HAP-1 (cell line): ENCODE results near the gene CATSPER3.

Source experiments
- DNase-seq, 2 experiments: peaks; one replicate each; pipeline ENCODE4 v3.0.0-alpha.2; 2016 to 2020; ENCODE audit warnings: low spot score in 2 of 2
- H3K27me3 ChIP-seq: fragments of 250-450 bp; sonication (Bioruptor Pico); 2 replicates; pipeline ENCODE4 v1.5.1; 2020; ENCODE audit warnings: low read depth, mild to moderate bottlenecking, moderate library complexity
- H3K36me3 ChIP-seq: fragments of 250-450 bp; sonication (Bioruptor Pico); replicated peaks from 2 replicates; pipeline ENCODE4 v1.5.1; 2020; ENCODE audit warnings: mild to moderate bottlenecking
- H3K4me1 ChIP-seq: fragments of 250-450 bp; sonication (Bioruptor Pico); 2 replicates; pipeline ENCODE4 v1.5.1; 2020; ENCODE audit warnings: mild to moderate bottlenecking
- H3K4me3 ChIP-seq: fragments of 250-450 bp; sonication (Bioruptor Pico); 2 replicates; pipeline ENCODE4 v1.5.1; 2020; ENCODE audit warnings: mild to moderate bottlenecking, moderate library complexity
- H3K9me3 ChIP-seq: fragments of 250-450 bp; sonication (Bioruptor Pico); 2 replicates; pipeline ENCODE4 v1.5.1; 2020; ENCODE audit warnings: mild to moderate bottlenecking, moderate library complexity
- in situ Hi-C: fragments of 300-500 bp; cut with MboI; formaldehyde crosslinking; loops from 3 replicates; pipeline ENCODE4 v1.14.3; 2020; ENCODE audit warnings: low sequenced_read_pairs, inconsistent platforms, mixed read lengths

CATSPER3 gene

DNA sequence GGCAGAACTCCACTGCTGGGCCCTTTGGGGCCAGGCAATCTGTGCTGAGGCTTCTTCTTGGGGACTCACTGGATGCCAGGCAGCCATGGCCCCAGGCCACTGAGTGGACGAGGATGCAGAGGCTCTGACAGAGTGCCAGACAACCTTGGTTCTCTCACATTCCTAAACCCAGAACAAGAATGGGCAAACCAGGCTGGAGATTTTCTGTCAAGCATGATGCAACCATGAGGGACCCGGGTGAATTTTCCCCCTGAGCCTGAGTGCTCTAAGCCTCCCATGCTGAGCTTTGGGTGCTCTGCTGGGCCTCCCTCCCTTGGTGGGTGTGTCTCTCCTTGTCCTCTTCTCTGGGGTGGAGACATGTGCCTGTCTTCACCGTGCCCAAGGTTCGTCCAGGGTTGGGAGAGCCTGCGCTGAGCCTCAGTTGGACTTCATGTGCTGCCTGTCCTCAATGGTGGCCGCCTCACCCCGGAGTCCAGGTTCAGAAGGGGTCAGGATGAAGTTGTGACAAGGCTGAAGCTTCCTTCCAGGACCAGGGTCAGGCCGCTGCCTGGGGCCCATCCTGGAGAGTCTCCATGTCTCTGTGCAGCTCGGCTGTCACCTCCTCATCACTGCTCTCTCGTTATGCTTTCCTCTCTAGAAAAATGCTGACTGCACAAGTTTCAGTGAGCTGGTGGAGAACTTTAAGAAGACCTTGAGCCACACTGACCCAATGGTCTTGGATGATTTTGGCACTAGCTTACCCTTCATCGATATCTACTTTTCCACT lies 42.2 kb downstream of the CATSPER3 start:
- Histone ChIP-seq H3K4me1 (no peaks in the 10 kb centered on the region), H3K9me3 (no peaks in the 10 kb centered on the region), H3K4me3 (no peak overlapping the region), H3K27me3 (no peaks in the 10 kb centered on the region), H3K36me3 (no peaks in the 10 kb centered on the region)
- peak in 1 of 2 experiments; percentile 5 for DNase-seq
- in situ Hi-C loops: no loop called here

DNA sequence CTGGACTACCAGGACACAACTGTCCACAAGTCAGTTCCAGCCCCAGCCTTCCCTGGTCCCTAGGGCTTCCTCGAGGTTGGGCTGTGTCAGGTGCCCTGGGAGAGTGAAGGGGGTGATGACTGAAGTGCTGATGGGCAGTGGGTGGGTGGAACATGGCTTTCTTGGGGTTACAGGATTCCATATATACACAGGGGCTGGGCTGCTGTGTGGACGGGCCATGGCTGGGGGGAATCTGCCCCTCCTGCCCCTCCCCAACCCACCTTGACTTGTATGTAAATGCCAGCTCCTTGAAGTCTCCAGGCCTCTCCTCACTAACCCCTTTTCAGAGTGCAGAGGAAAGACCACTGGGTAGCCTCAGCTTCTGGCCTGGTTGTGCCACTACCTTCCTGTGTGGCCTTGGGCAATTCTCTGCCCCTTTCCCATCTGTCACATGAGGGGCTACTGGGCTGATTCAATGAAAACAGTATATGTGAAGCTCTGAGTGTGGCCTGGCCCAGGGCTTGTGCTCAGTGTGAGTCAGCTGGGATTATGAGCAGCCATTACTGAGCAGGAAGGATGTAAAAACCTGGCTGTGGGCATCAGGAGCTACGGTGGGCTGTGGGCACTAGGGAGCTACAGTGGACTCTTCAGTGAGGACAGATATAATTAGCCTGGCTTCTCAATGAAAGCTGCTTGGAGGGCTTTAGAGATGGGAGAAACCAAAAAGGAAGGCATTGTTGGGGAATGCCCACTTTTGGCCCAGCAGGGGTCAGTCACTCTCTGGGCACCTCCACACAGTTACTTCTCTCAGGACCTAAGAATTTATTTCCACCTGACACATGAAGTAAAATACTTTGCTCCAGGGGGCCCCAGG lies 43.0 kb downstream of the CATSPER3 start:
- no peak overlapping the region for H3K4me3 ChIP-seq
- no peaks in the 10 kb centered on the region for H3K36me3 ChIP-seq
- no peaks in the 10 kb centered on the region for H3K4me1 ChIP-seq
- no peaks in the 10 kb centered on the region for H3K9me3 ChIP-seq
- H3K27me3 ChIP-seq: no peaks in the 10 kb centered on the region
- peak in 1 of 2 experiments; percentile 5 for DNase-seq
- in situ Hi-C loops: no loop called here

DNA sequence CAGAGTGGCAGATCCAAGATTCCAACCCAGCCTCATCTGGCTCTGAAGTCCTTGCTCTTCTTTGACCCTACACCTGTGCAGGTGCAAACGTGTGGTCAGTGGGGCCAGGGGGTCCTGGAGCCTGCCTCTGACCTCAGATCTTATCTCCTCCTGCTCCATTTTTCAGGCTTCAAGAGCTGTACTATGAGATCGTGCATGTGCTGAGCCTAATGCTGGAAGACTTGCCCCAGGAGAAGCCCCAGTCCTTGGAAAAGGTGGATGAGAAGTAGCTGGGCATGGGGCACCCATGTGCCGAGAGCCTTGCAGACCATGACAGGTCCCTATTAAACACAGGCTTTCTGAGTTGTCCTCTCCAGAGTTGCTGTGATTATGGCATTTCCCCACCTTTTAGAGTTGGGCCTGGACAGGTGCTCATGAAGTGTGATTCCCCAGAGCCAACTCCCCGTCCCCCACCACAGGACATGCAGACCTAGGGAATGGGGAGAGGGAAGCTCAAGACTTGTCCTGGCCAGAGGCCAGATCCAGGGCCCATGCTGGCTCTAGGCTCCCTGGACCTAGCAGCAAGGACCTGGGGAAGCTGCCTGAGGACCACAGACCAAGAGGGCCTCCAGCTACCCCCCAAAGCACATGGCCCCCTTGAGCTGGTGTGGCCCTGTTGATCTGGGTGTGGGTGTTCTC lies 43.8 kb downstream of the CATSPER3 start:
- Histone ChIP-seq H3K4me1 (no peaks in the 10 kb centered on the region), H3K36me3 (no peaks in the 10 kb centered on the region), H3K4me3 (no peak overlapping the region), H3K9me3 (no peaks in the 10 kb centered on the region), H3K27me3 (no peaks in the 10 kb centered on the region)
- peak in 1 of 2 experiments; percentile 4 for DNase-seq
- in situ Hi-C loops: no loop called here

DNA sequence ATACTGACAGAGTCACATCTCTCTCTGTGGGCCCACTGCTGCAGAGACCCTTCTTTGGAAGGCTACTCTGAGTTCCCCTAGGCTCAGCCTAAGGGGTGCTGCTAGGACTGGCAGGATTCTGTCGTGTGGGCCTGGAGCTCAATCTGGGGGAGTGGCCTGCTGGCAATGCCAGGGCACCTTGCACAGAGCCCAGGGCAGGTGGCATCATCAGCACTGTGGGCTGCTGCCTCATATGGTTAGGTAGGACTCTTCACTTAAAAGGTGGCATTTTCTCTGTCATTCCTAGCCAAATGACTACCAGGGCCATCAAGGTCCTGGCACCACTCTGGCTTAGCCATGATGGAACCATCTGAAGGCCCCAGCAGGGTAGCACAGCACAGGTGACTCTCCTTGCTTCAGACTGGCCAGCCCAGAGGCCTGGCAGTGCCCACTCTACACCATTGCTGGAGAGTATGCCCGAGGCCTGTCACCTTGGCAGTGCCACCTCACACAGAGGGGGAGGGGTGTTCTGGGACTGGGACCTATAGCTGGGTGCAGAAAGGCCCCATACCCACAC lies 44.4 kb downstream of the CATSPER3 start:
- DNase-seq: peak in 1 of 2 experiments; percentile 2
- H3K4me3 ChIP-seq: no peak overlapping the region
- H3K27me3 ChIP-seq: no peaks in the 10 kb centered on the region
- H3K4me1 ChIP-seq: no peaks in the 10 kb centered on the region
- in situ Hi-C loops: no loop called here
- H3K9me3 ChIP-seq: no peaks in the 10 kb centered on the region
- no peaks in the 10 kb centered on the region for H3K36me3 ChIP-seq

DNA sequence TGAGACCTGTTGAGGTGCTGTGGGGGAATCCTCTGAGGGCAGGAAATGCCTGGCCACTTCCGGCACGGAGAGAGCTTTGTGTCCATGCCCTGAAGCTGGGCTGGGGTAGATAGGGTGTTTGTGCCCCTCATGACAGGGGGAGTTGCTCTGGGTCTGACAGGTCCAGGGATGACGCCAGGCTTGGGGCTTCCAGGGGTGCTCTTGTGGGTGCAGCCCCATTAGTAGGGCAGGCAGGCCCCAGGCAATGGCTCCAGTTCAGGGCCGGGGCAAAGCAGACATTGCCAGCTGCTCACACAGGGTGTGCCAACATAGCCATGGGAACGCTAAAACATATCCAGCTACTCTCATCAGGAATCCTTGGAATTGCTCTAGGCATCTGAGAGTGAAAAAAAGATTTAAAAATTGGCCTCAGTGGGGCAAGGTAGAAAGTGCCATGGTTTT lies 45.3 kb downstream of the CATSPER3 start:
- no peaks in the 10 kb centered on the region for H3K36me3 ChIP-seq
- H3K4me3 ChIP-seq: no peak overlapping the region
- H3K9me3 ChIP-seq: no peaks in the 10 kb centered on the region
- no peaks in the 10 kb centered on the region for H3K27me3 ChIP-seq
- in situ Hi-C loops: no loop called here
- no peaks in the 10 kb centered on the region for H3K4me1 ChIP-seq
- peak in 1 of 2 experiments; percentile 4 for DNase-seq

DNA sequence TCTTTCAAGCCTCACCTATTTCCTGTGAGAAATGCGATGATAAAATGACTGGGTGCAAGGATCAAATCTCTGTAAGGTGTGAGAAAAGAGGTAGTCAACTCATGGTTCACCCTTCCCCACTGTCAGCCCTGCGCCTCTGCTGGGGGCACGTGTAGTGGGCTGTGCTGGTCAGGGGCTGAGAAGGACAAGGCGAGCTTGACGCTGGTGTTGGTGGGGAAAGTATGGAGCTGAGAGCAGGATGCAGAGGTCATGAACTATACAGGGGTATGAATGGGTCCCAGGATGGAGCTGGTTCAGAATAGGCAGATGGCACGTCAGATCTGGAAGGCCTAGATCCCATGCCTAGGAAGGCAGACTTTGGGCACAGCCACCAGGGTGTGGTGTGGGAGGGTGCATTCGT lies 45.7 kb downstream of the CATSPER3 start:
- Histone ChIP-seq H3K4me3 (no peak overlapping the region), H3K4me1 (no peaks in the 10 kb centered on the region), H3K9me3 (no peaks in the 10 kb centered on the region), H3K27me3 (no peaks in the 10 kb centered on the region), H3K36me3 (no peaks in the 10 kb centered on the region)
- DNase-seq: peak in 1 of 2 experiments; percentile 4
- in situ Hi-C loops: no loop called here

DNA sequence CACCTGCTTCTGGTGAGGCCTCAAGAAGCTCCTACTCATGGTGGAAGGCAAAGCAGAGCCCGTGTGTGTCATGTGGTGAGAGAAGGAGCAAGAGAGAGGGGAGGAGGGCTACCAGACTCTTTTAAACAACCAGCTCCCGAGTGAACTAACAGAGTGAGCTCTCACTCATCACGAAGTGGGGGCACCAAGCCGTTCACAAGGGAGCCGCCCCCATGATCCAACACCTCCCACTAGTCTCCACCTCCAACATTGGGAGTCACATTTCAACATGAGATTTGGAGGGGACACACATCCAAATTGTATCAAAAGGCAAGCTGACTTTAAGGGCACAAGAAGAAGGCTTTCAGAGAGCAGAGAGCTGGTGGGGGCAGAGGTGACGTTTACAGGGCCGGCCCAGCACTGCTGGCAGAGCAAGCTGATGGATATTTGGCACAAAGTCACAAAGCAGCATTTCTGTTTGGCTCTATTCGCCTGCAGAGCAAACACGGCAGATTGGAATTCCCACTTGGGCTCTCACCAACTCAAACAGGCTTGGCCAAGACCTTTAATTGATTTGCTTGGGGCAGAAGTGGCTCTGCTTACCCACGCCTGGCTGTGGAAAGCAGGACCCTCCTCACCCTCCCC lies 46.4 kb downstream of the CATSPER3 start:
- in situ Hi-C loops: no loop called here
- peak in 1 of 2 experiments; percentile 3 for DNase-seq
- no peaks in the 10 kb centered on the region for H3K27me3 ChIP-seq
- H3K4me1 ChIP-seq: no peaks in the 10 kb centered on the region
- H3K4me3 ChIP-seq: no peak overlapping the region
- no peaks in the 10 kb centered on the region for H3K9me3 ChIP-seq
- H3K36me3 ChIP-seq: no peaks in the 10 kb centered on the region

DNA sequence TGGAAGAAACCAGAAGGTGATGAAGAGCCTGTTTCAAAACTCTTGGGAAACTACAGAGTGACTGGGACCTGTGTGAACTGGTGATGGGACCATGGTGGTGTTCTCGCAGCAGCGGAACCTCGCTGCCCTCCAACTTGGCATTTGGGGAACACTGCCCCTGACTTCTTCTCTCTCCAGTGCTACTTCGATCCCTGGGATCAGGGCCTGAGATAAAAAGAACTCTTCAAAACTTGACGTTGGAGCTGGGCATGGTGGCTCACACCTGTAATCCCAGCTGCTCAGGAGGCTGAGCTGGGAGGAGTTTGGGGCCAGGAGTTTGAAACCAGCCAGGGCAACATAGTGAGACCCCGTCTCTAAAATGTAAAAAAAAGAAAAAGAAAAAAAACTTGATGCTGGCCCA lies 48.2 kb downstream of the CATSPER3 start:
- no peaks in the 10 kb centered on the region for H3K4me1 ChIP-seq
- no peaks in the 10 kb centered on the region for H3K36me3 ChIP-seq
- DNase-seq: peak in 1 of 2 experiments; percentile 1
- H3K27me3 ChIP-seq: no peaks in the 10 kb centered on the region
- no peak overlapping the region for H3K4me3 ChIP-seq
- H3K9me3 ChIP-seq: no peaks in the 10 kb centered on the region
- in situ Hi-C loops: no loop called here

DNA sequence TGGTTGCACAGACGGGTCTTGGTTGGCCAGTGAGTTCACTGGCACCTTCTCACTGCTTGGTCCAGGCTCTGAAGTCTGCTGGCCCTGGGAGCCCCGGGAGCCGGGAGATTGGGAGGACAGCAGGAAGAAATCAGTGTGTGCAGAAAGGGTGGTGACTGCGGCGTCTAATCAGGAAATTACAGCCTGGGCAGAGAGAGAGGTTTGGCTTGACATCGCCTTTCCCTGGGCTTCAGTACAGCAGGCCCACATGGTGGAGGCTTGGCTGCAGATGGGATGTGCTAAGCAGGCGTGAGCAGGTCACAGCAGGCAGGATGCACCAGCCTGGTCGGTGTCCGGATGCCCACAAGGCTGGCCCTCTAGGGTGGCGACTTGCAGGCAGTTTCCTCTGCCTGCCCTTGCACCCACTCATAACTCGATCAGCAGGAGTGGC lies 49.2 kb downstream of the CATSPER3 start:
- Histone ChIP-seq H3K9me3 (no peaks in the 10 kb centered on the region), H3K36me3 (no peaks in the 10 kb centered on the region), H3K4me1 (no peaks in the 10 kb centered on the region), H3K4me3 (no peak overlapping the region), H3K27me3 (no peaks in the 10 kb centered on the region)
- in situ Hi-C loops: no loop called here
- DNase-seq: peak in 1 of 2 experiments; percentile 4

DNA sequence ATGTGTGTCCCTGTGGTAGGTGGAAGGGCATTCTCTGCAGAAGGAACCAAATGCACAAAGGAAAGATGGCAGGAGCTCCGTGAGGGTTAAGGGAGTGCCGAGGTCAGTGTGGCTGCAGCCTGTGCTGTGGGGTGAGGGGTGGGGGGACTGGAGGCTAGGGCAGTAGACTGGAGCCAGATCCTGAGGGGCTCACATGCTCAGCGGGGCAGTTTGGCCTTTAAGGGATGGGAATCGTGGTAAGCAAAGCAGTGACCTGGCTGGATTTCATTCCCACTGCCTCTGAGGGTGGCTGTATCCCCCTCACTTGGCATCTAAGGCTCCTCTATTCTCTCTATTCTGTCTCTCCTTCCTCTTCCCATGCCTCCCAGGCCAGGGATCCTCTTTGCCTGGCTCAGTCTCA lies 50.8 kb downstream of the CATSPER3 start:
- in situ Hi-C loops: no loop called here
- H3K4me1 ChIP-seq: 0 out of 2 replicates have a peak, but pooled peaks cover 4% of the 10 kb centered on the region

DNA sequence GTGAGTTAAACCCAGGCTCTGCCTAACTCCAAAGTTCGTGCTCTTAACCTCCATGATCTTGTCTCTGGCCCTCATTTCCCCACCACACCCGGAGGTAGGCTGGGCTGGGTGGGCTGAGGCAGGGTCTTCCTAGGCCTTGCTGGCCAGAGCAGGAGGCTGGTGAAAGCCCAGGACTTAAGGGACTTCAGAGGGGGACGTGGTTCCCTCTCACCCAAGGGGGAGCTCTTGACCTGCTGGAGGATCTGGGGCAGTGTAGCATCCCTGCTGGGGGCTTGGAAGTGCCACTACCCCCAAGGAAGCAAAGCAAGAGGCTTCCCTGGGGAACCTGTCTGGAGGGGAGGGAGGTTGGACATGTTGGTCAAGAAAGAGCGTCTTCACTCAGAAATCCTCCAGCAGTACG lies 51.6 kb downstream of the CATSPER3 start:
- H3K4me3 ChIP-seq: no peak overlapping the region
- no peaks in the 10 kb centered on the region for H3K9me3 ChIP-seq
- no peaks in the 10 kb centered on the region for H3K27me3 ChIP-seq
- in situ Hi-C loops: no loop called here
- DNase-seq: no peak
- 0 out of 2 replicates have a peak, but pooled peaks cover 4% of the 10 kb centered on the region for H3K4me1 ChIP-seq
- H3K36me3 ChIP-seq: no peaks in the 10 kb centered on the region

More for the DNA sequence above, 50.8 kb downstream of the CATSPER3 start:
- peak in 1 of 2 experiments; percentile 3 for DNase-seq
- no peaks in the 10 kb centered on the region for H3K9me3 ChIP-seq
- no peak overlapping the region for H3K4me3 ChIP-seq
- H3K27me3 ChIP-seq: no peaks in the 10 kb centered on the region
- no peaks in the 10 kb centered on the region for H3K36me3 ChIP-seq

DNA sequence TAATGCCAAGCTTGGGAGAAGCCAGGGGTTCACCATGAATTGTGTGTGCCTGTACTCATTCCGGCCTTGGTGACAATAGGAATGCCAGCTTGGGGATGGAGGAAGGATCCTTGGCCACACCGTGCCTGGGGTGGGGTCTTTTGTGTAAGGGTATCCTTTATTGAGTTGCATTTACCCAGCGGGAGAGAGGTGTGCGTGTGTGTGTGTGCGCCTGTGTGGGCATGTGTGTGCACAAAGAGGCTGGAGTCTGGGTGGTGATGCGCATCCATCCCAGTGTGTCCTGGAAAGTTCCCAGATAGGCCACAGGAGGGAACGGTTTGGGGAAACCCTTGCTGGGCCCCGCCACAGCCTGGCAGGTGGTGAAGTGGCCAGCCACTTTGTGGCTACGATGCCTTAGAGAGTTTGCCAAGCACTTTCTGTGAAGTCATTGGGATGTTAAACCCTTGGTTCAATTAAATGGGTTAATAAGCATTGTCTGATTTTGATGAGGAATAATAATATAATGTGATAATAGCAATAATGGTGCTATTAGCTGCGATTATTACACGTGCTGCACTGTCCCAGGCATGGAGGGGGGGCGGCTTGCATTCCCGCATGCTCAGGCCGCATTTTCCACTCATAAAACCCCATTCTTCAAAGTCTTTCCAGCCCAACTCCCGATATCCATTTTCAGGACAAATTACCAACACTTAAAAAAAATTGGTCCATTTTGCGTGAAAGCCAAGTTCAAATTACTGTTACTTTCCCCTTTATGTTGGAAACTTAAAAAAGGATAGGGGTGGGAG lies 52.6 kb downstream of the CATSPER3 start:
- Histone ChIP-seq H3K4me1 (0 out of 2 replicates have a peak, but pooled peaks cover 4% of the 10 kb centered on the region), H3K4me3 (no peak overlapping the region), H3K9me3 (no peaks in the 10 kb centered on the region), H3K27me3 (no peaks in the 10 kb centered on the region), H3K36me3 (no peaks in the 10 kb centered on the region)
- in situ Hi-C loops: no loop called here
- DNase-seq: no peak
